HCT116 (cell line): ENCODE results near the gene HIGD1A. TPM values are rescaled to one million over a fixed set of nuclear protein-coding genes. Genes with fewer than 3 reads are reported as not detected.

Experiments
- ATAC-seq: fragments of 200-7000 bp; cut with Tn5 transposase; 2 replicates; pipeline ENCODE4 v1.9.1; 2020; ENCODE audit warnings: mild to moderate bottlenecking, moderate library complexity
- BruUV-seq: library from RNA; stranded (reverse); fragments of 400-500 nt; replicated peaks from 2 replicates; lab custom pipeline; 2021; lab: Mats Ljungman, UMichigan
- CTCF ChIA-PET: fragments of 300-600 bp; sonication (Branson Sonifier 250); formaldehyde crosslinking; loops from one replicate; lab custom pipeline; 2021; ENCODE audit warnings: antibody characterized with exemption; lab: Charles Lee
- POLR2A ChIA-PET: fragments of 300-600, 350-600 bp; sonication (Branson Sonifier 250); formaldehyde crosslinking; loops from one replicate; lab custom pipeline; 2021; ENCODE audit warnings: antibody characterized with exemption; lab: Charles Lee
- RAD21 ChIA-PET, 2 experiments: fragments of 300-600 bp; sonication (Branson Sonifier 250); formaldehyde crosslinking; loops; one replicate each; lab custom pipeline; 2023; ENCODE audit warnings: low total read pairs in 2 of 2; ENCODE audit not compliant: uncharacterized antibody in 2 of 2, unreplicated experiment in 2 of 2, low non-redundant PET in 1 of 2; lab: Charles Lee
- DNase-seq: peaks from one replicate; pipeline ENCODE4 v3.0.0-alpha.2; 2010; ENCODE audit warnings: low read depth, low spot score
- H2AFZ ChIP-seq: fragments of 200-600 bp; shearing (Covaris generic), sonication (generic); 2 replicates; pipeline ENCODE4 v1.6.1; 2017; ENCODE audit warnings: low read depth, mixed run types, mixed read lengths, antibody characterized with exemption, low read length; ENCODE audit not compliant: poor library complexity, severe bottlenecking
- H3K27ac ChIP-seq: 2 replicates; pipeline ENCODE4 v1.5.1; 2012; ENCODE audit warnings: low read depth, low read length
- H3K27me3 ChIP-seq: fragments of 200-600 bp; sonication (generic); 2 replicates; pipeline ENCODE4 v1.6.1; 2016; ENCODE audit warnings: mixed run types, low read length, mixed read lengths; ENCODE audit not compliant: insufficient read depth
- H3K36me3 ChIP-seq, 2 experiments: fragments of 200-500 bp in 1 of 2; fragments of 200-600 bp in 1 of 2; sonication (Bioruptor generic) in 1 of 2; sonication (generic) in 1 of 2; 2 replicates each; pipeline versions ENCODE4 v1.5.1 to v1.6.1; 2014 to 2016; ENCODE audit warnings: low read length in 2 of 2, inconsistent platforms in 1 of 2, mixed read lengths in 1 of 2, mixed run types in 1 of 2; ENCODE audit not compliant: insufficient read depth in 2 of 2, control insufficient read depth in 1 of 2
- H3K4me1 ChIP-seq, 2 experiments: fragments of 200-600 bp in 1 of 2; sonication (generic) in 1 of 2; 2 replicates each; pipeline versions ENCODE4 v1.5.1 to v1.6.1; 2012 to 2017; ENCODE audit warnings: low read length in 2 of 2, inconsistent platforms in 1 of 2, mild to moderate bottlenecking in 1 of 2, mixed read lengths in 1 of 2, mixed run types in 1 of 2, moderate library complexity in 1 of 2; ENCODE audit not compliant: insufficient read depth in 2 of 2, control insufficient read depth in 1 of 2
- H3K4me2 ChIP-seq: fragments of 200-600 bp; sonication (generic); 2 replicates; pipeline ENCODE4 v1.6.1; 2017; ENCODE audit warnings: mixed run types, low read length, mixed read lengths
- H3K4me3 ChIP-seq, 2 experiments: fragments of 200-600 bp in 1 of 2; sonication (generic) in 1 of 2; replicated peaks in 1 of 2; 2 replicates each; pipeline ENCODE4 v1.5.1; 2011 to 2016; ENCODE audit warnings: low read length in 2 of 2, control low read depth in 1 of 2, low read depth in 1 of 2, mild to moderate bottlenecking in 1 of 2, mixed read lengths in 1 of 2, mixed run types in 1 of 2
- H3K79me2 ChIP-seq: fragments of 200-600 bp; sonication (generic); 2 replicates; pipeline ENCODE4 v1.6.1; 2017; ENCODE audit warnings: mild to moderate bottlenecking, mixed run types, low read length, moderate library complexity, mixed read lengths; ENCODE audit not compliant: insufficient read depth
- H3K9ac ChIP-seq: fragments of 200-600 bp; sonication (generic); 2 replicates; pipeline ENCODE4 v1.6.1; 2016; ENCODE audit warnings: low read length, mixed read lengths
- H3K9me2 ChIP-seq: fragments of 200-600 bp; sonication (generic), shearing (Covaris generic); 2 replicates; pipeline ENCODE4 v1.6.1; 2017; ENCODE audit warnings: mixed run types, mild to moderate bottlenecking, moderate library complexity; ENCODE audit not compliant: insufficient read depth
- H3K9me3 ChIP-seq, 2 experiments: fragments of 200-500 bp in 1 of 2; fragments of 200-600 bp in 1 of 2; sonication (Bioruptor generic) in 1 of 2; sonication (generic) in 1 of 2; 2 replicates each; pipeline ENCODE4 v1.6.1; 2014 to 2017; ENCODE audit warnings: low read length in 2 of 2, mixed read lengths in 2 of 2, inconsistent platforms in 1 of 2, low read depth in 1 of 2, mild to moderate bottlenecking in 1 of 2, mixed run types in 1 of 2, moderate library complexity in 1 of 2; ENCODE audit not compliant: control insufficient read depth in 1 of 2, insufficient read depth in 1 of 2
- H4K20me1 ChIP-seq: fragments of 200-600 bp; sonication (generic), shearing (Covaris generic); 2 replicates; pipeline ENCODE4 v1.6.1; 2017; ENCODE audit warnings: mixed run types, mild to moderate bottlenecking, moderate library complexity; ENCODE audit not compliant: insufficient read depth
- CBX3 ChIP-seq: IDR thresholded peaks from 2 replicates; pipeline ENCODE4 v1.6.1; 2012; ENCODE audit warnings: low read depth
- CTCF ChIP-seq, 3 experiments: fragments of 200-600 bp in 1 of 3; sonication (generic) in 1 of 3; IDR thresholded peaks in 2 of 3; conservative IDR thresholded peaks in 1 of 3; 2 replicates each; pipeline ENCODE4 v1.5.1; 2012 to 2017; ENCODE audit warnings: low read depth in 2 of 3, low read length in 2 of 3, antibody characterized with exemption in 1 of 3, borderline replicate concordance in 1 of 3, control low read depth in 1 of 3, mild to moderate bottlenecking in 1 of 3, mixed read lengths in 1 of 3, mixed run types in 1 of 3, moderate library complexity in 1 of 3; ENCODE audit not compliant: insufficient read depth in 1 of 3
- EGR1 ChIP-seq: IDR thresholded peaks from 2 replicates; pipeline ENCODE4 v1.6.1; 2012; ENCODE audit warnings: low read depth
- ELF1 ChIP-seq: IDR thresholded peaks from 2 replicates; pipeline ENCODE4 v1.6.1; 2012; ENCODE audit warnings: low read depth, borderline replicate concordance
- EZH2phosphoT487 ChIP-seq: fragments of 200-600 bp; IDR thresholded peaks from 2 replicates; pipeline ENCODE4 v1.6.1; 2018; ENCODE audit warnings: antibody characterized with exemption, borderline replicate concordance
- FOSL1 ChIP-seq: IDR thresholded peaks from 2 replicates; pipeline ENCODE4 v1.6.1; 2012; ENCODE audit warnings: low read depth
- MAX ChIP-seq: IDR thresholded peaks from 2 replicates; pipeline ENCODE4 v1.6.1; 2012
- POLR2A ChIP-seq: IDR thresholded peaks from 2 replicates; pipeline ENCODE4 v1.7.0; 2011; ENCODE audit warnings: borderline replicate concordance; ENCODE audit not compliant: insufficient read depth, insufficient read length; ENCODE audit errors: extremely low read depth
- POLR2AphosphoS5 ChIP-seq: IDR thresholded peaks from 2 replicates; pipeline ENCODE4 v1.6.1; 2011; ENCODE audit warnings: mild to moderate bottlenecking, low read depth, low read length, moderate library complexity
- SP1 ChIP-seq: IDR thresholded peaks from 2 replicates; pipeline ENCODE4 v1.6.1; 2012; ENCODE audit warnings: low read depth
- SRF ChIP-seq: IDR thresholded peaks from 2 replicates; pipeline ENCODE4 v1.6.1; 2012; ENCODE audit warnings: low read depth
- TCF7L2 ChIP-seq: IDR thresholded peaks from 2 replicates; pipeline ENCODE4 v1.7.0; 2011; ENCODE audit warnings: borderline replicate concordance, inconsistent platforms; ENCODE audit not compliant: insufficient read depth, insufficient read length; ENCODE audit errors: extremely low read depth
- YY1 ChIP-seq: IDR thresholded peaks from 2 replicates; pipeline ENCODE4 v1.6.1; 2011; ENCODE audit warnings: low read length, low read depth, moderate library complexity, mild to moderate bottlenecking; ENCODE audit not compliant: insufficient replicate concordance; ENCODE audit errors: extremely low read depth
- ZBTB33 ChIP-seq: IDR thresholded peaks from 2 replicates; pipeline ENCODE4 v1.6.1; 2011; ENCODE audit warnings: mild to moderate bottlenecking, low read length, moderate library complexity; ENCODE audit not compliant: insufficient replicate concordance; ENCODE audit errors: extremely low read depth
- ZFX ChIP-seq: fragments of 450-650 bp; IDR thresholded peaks from 2 replicates; pipeline ENCODE4 v1.6.1; 2017
- ZNF274 ChIP-seq: fragments of 200-500 bp; sonication (Bioruptor generic); IDR thresholded peaks from 2 replicates; pipeline ENCODE4 v1.6.1; 2014; ENCODE audit warnings: mild to moderate bottlenecking, low read depth, low read length, inconsistent platforms
- intact Hi-C: fragments of 100-400 bp; cut with micrococcal nuclease; formaldehyde crosslinking; loops from 2 replicates; pipeline ENCODE4 v1.10.0; 2022
- total RNA-seq: library from RNA; stranded (reverse); gene quantifications from one replicate; pipeline ENCODE4 v1.2.1, GENCODE V29; 2021; ENCODE audit not compliant: unreplicated experiment

The HIGD1A gene
- total RNA-seq, 1 experiment from 2014 or later, result 71.2 TPM

GRCh38 chr3:42747581-42747980, 56.7 kb downstream of the HIGD1A start:
- POLR2A ChIA-PET, result no interaction called here
- intact Hi-C loops, result no loop called here

More at GRCh38 chr3:42747581-42747980, 56.7 kb downstream of the HIGD1A start:
- DNase-seq (no peak), ATAC-seq (no peak)
- Histone ChIP-seq H3K36me3 (no peaks in the 10 kb centered on the region), H3K27me3 (no peaks in the 10 kb centered on the region), H3K9me3 (no peaks in the 10 kb centered on the region), H3K4me1 (peaks cover 0 to 22% of the 10 kb centered on the region in 2 experiments; a peak in 2 of 4 replicates), H3K9me2 (no peaks in the 10 kb centered on the region), H3K9ac (no peak overlapping the region), H3K4me3 (no peak overlapping the region), H3K27ac (no peak overlapping the region), H3K4me2 (no peak overlapping the region), H3K79me2 (no peaks in the 10 kb centered on the region), H4K20me1 (no peaks in the 10 kb centered on the region), H2AFZ (no peak overlapping the region)
- ChIA-PET CTCF (interaction anchor here (1.1 to 1.2 kb wide), 2 partner anchors 10 to 14 kb away, joined by 3 read pairs; no protein-coding TSS in a partner anchor), RAD21 (no interaction called here)
- no peak for TF ChIP-seq ZFX
- TF ChIP-seq ZBTB33, result no peak
- TF ChIP-seq EZH2phosphoT487, result no peak
- no peak for TF ChIP-seq EGR1
- no peak for TF ChIP-seq CBX3
- no peak for TF ChIP-seq MAX
- no peak for TF ChIP-seq TCF7L2
- no peak for TF ChIP-seq ZNF274
- TF ChIP-seq FOSL1, result no peak
- no peak for TF ChIP-seq POLR2A
- no peak for TF ChIP-seq ELF1
- TF ChIP-seq SP1, result no peak
- no peak for TF ChIP-seq YY1
- no peak for TF ChIP-seq SRF
- no peak for TF ChIP-seq CTCF (IDR thresholded peaks at IDR 0.05 in 2 of 3, conservative IDR thresholded peaks at IDR 0.05 in 1 of 3; ENCODE audit: borderline replicate concordance in 1 of 3, insufficient read depth in 1 of 3, low read depth in 2 of 3, low read length in 2 of 3)
- no peak for TF ChIP-seq POLR2AphosphoS5
- BruUV-seq, result no TSS peak
